Activated CD8-positive, alpha-beta memory T cell treated with anti-CD3 and anti-CD28 coated beads for 24 hours (primary cell): ENCODE measurements around the gene ARFGEF3.
A peak's percentile ranks its signal among the peaks of the same experiment; 100 is the strongest.
"Not testable (repeated sequence)": the region's sequence is repeated elsewhere in the genome, so short reads cannot be mapped to it uniquely, and the experiment has no call there.

Experiments
- DNase-seq: peaks from one replicate; pipeline ENCODE4 v3.0.0-alpha.2; 2020

ARFGEF3 gene

DNA sequence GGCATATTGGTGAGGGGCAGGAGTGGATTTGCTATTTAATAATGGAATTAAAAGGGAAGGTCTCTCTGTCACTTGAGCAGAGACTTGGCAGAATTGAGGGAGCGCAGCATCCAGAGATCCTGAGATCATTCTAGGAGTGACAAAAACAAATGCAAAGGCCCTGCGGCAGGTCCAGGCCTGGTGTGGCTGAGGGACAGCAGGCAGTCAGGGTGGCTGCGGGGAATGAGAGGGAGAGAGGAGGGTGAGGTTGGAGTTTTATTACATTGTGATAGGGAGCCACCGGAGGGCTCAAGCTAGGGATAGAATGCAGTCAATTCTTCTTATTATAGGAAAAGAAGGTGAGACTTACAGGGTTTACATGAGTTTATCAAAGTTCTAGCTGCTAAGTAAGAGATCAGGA, 116.1 kb downstream of the ARFGEF3 start:
- no peak for DNase-seq

DNA sequence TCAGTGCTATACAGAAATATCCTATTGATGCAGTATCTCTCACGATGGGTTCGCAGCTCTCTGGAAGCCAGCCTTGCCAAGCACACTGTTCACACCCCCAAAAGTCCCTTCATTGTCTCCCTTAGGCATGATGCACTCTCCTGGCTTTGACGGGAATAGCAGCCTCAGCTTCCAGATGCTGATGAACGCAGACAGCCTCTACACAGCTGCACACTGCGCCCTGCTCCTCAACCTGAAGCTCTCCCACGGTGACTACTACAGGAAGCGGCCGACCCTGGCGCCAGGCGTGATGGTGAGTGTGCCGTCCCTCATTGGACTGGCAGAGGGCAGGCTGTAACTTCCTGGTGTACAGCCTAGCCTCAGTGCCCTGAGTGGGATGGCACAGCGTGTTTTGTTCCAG, 116.6 kb downstream of the ARFGEF3 start:
- no peak for DNase-seq

DNA sequence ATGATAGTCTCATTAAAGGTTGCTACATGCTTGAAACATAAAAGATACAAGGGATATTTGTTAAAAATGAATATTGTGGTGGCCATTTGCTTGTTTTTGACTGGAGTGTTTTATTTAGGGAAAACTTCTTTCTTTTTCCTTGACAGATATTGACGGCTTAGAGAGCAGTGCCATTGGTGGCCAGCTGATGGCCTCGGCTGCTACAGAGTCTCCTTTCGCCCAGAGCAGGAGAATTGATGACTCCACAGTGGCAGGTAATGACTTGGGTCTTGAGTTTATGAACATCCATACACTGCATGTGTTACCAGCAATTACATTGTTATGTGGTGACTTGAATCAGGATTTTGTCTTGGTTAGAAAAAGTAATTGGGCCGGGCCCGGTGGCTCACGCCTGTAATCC, 124.1 kb downstream of the ARFGEF3 start:
- no peak for DNase-seq

DNA sequence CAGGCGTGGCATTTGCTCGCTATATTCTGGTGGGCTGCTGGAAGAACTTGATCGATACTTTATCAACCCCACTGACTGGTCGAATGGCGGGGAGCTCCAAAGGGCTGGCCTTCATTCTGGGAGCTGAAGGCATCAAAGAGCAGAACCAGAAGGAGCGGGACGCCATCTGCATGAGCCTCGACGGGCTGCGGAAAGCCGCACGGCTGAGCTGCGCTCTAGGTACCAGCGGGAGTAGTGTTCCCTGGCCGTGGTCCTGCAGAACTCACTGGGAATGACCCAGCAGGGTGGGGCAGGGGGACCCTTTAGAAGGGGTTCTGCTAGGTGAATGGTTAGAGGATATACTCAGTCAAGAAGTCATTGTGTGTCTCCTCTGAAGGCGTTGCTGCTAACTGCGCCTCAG, 125.0 kb downstream of the ARFGEF3 start:
- DNase-seq: no peak

DNA sequence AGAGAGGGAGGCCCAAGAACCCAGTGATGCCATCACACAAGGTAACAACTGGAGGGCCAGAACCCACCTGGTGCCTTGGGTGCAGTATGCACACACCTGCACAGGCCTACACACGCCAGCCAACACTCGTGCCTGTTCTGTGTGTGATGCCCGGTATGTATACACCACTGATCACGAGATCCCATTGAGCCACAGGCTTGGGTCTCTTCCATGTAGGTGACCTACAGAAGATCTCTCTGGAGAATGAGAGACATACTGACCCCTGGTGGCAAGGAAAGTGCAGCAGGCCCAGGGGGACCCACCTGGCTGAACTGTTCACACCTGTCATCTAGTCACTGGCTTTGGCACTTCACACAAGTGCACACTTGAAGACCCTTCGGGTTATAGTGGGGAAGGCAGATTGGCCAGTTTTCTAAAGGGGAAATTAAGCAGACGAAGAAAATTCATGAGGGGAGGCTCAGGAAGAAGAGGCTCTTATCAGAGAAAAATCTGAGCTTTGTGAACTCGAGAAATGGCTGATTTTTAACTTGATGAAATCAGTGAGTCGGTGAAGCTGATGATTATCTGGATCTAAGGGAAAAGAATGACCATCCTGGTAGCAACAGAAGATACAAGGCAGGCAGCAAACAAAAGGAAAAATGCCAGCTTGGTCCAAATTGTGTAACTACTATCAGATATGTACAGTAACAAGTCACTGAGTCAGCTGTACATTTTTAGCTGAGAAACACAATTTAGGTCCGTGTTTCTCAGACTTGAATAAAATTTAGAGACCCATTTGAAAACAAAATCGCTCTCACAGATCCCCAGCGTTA, 125.6 kb downstream of the ARFGEF3 start:
- DNase-seq: peak; percentile 70

DNA sequence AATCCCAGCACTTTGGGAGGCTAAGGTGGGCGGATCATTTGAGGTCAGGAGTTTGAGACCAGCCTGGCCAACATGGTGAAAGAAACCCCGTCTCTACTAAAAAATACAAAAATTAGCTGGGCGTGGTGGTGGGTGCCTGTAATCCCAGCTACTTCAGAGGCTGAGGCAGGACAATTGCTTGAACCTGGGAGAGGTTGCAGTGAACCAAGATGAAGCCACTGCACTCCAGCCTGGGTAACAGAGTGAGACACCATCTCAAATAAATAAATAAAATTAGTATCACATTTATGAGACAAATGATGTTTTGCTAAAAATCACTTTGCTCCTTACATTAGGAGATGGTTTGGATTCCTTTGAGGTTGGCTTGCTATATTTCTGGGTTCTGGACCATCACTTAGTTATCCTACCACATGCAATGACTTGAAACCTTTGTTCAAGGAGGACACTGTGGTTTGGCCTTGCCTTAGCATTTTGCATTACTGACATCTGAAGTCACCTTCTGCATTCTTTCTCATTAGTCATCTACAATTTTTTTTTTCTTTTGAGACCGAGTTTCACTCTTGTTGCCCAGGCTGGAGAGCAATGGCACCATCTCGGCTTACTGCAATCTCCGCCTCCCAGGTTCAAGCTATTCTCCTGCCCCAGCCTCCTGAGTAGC, 126.8 kb downstream of the ARFGEF3 start:
- not testable (repeated sequence) for DNase-seq

DNA sequence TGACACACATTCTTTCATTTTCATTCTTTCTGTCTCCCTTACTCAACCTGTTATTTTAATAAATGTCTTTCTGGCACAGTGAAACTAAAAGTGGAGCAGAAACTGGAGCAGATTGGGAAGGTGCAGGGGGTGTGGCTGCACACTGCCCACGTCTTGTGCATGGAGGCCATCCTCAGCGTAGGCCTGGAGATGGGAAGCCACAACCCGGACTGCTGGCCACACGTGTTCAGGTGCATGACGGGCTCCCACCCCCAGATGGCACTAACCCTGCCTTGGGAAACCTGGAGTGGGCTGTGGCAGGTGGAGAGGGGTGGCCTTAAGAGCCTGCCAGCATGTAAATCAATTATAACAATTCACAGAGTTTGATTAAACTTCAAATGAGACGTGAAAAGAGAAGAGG, 128.0 kb downstream of the ARFGEF3 start:
- DNase-seq: no peak

DNA sequence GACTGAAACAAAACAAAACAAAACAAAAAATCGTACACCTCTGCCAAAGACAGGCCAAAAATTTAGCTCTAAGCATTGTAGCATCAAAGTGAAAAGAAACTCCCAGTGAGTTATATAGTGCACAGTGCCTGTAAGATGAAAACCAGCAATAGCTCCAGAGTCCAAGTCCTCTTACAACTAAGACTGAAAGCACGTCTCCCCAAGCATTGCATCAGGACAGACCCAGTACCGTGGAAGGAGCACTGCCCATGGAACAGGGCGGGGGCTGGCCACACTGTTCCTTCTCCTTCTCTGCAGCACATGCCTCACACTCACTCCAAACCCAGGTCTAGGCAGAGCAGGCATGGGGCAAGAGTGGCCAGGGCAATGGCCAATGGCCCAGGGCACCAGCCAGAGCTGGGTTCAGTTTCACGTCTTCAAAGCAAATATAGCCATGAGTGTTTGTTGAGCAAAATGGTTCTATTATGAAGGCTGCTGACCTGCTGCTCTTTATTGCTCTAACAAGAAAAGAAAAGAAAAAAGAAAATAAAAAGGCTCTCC, 128.8 kb downstream of the ARFGEF3 start:
- DNase-seq: no peak

DNA sequence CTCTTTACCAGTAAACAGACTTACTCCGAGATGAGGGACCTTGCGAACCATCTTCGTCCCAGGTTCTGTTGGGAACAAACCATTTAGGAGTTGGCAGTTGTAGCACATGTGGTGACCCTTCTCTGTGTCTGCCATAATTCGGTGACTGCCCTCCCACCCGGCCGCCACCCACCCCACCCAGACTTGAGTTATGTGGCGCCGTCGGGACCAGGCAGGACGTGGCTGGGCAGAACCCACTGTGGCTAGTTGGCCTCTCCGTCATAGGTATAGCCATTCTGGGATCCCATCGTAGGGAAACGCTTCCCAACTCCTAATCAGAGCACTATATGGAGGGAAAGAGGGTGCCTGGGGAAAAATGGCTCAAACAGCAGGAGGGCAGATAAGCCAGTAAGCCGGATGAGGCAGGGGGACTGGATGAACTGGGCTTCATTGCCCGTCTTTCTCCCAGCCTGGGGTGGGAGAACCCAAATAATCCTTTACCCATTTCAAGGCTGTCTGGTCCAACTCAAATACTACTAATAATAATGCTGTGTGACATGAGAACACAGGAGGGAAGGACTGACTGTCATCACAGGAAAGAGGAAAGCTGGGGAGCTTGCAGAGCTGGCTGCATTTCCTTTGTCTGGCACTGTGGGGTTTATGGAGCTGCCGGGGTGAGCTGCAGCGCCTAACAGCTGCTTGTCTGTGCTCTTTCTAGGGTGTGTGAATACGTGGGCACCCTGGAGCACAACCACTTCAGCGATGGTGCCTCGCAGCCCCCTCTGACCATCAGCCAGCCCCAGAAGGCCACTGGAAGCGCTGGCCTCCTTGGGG, 129.5 kb downstream of the ARFGEF3 start:
- DNase-seq: no peak

DNA sequence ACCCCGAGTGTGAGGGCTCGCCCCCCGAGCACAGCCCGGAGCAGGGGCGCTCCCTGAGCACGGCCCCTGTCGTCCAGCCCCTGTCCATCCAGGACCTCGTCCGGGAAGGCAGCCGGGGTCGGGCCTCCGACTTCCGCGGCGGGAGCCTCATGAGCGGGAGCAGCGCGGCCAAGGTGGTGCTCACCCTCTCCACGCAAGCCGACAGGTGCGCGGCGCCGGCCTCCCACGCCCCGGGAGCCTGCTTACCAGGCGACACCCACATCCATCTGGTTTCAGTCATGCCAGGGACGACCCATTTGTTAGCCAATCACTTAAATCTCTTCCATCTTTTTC, 130.1 kb downstream of the ARFGEF3 start:
- DNase-seq: no peak

DNA sequence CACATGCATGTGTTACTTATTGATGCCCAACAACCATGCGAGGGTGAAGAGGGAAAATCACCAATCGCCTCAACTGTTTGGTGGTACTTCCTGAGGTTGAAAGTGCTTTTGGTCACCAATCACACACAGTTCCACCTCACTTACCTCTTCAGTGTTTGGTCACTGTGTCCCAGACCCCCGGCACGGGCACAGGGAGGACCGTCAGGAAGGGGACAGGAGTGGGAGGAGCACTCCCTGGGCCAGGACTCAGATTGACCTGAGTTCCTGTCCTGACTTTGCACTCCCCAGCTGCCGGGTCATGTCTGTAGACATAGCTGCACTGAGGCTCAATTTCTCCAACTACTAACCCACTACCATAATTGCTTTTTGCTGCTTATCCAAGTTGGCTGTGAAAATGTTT, 130.7 kb downstream of the ARFGEF3 start:
- no peak for DNase-seq

DNA sequence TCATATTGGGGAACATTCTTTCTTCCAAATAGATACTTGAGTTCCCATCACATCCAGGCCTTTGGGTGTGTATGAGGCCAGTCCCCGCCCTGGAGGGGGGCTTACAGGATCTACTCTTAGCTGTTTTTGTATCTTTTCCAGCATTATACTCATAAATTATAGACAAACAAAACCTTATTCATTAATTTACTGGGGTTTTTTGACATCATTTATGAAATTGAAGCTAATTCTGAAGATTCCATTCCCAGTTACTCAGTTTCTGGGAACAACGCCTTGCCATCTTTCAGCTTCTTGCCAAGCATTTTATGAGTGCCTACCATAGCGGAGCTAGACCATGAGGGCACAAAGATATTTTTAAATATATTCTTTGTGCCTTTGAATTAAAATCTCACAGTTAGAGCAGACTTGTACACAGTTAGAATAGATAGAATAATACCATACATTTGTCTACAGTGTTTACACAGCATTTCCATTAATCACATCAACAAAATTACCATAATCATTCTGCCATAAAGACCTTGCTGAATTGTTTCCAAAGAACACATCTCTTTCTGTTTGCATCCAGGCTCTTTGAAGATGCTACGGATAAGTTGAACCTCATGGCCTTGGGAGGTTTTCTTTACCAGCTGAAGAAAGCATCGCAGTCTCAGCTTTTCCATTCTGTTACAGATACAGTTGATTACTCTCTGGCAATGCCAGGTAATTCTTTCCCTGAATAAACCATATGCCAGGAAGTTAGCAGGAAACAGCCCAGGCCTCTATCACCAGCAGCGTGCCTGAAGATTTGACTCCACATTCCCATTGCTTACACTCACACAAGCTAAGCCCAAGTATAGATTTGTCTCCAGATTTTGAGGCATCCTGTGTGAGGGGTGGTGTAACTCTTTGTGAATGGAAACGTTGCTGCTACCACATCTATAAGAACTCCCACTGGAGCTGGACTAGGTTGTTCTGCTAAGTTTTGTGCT, 132.0 kb downstream of the ARFGEF3 start:
- no peak for DNase-seq

DNA sequence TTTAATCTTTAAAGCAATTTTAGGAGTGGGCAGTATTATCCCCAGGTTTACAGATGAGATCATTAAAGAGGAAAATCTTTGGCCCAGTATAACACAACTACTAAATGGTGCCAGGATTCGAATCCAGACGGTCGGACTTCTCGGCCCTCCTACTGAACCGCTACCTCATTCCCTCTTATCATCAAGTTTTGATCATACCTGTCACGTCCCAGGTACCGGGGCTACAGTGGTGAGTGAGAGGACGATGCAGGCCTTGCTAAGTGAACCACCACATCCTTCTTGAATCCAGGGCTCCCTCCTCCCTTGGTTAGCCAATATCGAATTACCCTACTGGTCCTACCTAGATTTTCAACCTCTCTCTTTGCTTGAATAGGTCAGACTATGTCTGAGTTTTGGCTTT, 134.6 kb downstream of the ARFGEF3 start:
- DNase-seq: no peak

DNA sequence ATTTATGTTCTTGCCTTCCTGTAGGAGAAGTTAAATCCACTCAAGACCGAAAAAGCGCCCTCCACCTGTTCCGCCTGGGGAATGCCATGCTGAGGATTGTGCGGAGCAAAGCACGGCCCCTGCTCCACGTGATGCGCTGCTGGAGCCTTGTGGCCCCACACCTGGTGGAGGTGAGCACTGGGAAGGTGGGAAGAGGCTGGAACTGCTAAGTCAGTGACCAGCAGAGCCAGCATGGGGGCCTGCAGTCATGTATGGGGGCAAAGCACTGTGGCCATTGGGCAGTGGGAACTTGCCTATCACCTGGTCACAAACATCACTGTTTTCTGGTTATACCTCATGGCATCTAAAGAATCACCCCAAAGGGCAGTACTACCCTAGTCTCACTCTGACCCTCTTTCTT, 135.0 kb downstream of the ARFGEF3 start:
- no peak for DNase-seq

DNA sequence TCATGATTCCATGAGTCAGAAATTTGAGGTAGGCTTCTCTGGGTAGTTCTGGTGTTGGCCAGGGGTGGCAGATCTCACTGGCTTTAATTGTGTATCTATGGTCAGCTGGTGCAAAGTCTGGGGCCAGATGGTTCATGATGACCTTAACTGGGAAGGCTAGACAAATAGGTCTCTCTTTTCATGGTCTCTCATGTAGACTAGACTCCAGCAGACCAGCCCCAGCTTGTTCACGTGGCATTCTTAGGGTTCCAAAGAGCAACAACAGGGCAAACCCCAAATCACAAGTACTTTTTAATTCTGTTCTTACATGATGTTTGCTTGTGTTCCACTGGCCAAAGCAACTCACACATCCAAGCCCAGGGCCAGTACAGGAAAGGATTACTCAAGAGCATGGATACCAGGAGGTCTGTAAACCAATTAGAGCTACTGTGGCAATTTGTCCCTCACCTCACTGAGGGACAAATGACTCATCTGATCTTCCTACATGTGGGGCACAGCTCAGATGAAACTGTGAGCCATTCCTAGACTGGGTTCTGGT, 136.1 kb downstream of the ARFGEF3 start:
- DNase-seq: no peak

DNA sequence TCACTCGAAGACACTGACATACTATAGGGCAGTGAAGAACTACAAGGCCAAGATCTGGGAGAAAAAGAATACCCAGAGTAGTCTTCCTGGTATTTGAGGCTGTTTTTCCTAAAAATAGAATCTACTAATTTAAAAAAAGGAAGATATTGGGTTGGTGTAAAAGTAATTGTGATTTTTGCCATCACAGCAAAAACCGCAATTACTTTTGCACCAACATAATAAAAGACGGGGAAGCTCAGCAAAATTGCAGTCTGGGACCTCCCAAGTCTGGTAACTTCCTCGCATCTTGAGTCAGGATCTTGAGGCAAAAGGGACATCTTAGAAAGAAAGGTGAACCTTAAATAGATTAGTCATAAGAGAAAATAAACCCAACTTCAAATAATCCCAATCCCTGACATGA, 138.7 kb downstream of the ARFGEF3 start:
- DNase-seq: no peak

DNA sequence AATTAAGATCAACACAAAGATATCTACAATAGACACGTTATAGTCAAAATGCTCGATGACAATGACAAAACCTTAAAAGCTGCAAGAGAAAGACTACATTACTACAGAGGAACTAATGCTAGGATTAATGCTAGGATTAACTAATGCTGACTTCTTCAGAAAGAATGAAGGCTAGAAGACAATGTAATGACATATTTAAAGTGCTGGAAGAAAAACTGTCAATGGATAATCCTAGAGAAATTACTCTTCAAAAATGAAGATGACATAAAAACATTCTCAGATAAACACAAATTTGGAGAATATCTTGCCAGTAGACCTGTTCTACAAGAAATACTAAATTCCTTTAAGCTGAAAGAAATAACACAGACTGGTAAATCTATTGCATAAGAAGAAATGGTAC, 140.8 kb downstream of the ARFGEF3 start:
- DNase-seq: no peak

DNA sequence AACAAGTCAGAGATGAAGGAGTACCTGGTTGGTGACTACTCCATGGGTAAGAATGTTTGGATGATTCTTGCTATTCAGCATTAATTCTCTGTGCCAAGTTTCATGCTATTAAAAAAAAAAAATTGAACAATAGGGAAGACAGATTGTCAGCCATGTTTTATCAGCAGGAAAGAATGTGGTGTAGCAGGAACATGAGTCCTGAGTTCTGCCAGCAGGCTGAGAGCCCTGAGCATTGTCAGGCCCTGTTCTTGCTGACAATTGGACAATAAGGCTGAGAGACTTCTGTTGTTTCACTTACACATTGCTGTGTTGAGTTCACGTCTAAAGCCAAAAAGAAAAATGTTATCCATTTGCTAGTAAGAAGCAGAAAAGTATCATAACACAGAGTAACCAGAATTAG, 145.6 kb downstream of the ARFGEF3 start:
- DNase-seq: no peak

DNA sequence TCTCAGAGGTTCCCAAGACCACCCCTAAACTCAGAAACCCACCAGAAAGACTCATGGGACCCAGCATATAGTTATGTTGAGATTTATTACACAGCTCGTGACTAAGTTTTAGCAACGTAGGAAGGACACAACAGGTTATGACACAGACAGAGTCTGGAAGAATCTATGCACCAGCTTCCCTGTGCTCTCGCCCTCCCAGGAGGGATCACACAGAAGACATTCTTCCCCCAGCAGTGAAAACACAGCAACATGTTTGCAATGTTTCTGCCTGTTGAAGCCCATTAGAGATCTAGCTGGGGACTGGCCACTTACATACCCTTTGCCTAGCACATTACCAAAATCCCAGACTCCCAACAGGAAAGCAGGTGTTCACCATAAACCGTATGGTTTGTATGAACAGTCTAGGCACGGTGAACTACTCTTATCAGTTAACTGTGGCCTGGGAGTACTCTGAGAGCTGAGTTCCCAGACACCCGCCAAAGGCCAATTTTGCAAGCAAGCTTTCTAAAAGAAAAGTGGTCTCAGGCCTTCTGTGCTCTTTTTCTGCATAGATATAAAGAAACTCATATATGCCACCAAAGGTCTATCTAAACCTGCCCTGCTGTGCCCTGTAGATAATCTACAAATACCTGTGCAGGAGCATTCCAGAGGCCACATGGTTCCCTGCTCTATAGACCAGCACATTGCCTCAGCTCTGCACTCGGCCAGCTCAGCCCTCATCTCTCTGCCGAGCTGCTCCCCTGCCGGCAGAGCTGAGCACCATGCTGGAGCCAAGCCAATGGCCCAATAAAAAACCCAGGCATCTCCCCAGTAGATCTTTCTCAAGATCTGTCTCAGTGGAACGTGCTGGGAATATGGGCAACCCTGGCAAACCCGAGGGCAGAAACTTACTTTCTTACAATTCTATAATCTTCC, 146.3 kb downstream of the ARFGEF3 start:
- no peak for DNase-seq

DNA sequence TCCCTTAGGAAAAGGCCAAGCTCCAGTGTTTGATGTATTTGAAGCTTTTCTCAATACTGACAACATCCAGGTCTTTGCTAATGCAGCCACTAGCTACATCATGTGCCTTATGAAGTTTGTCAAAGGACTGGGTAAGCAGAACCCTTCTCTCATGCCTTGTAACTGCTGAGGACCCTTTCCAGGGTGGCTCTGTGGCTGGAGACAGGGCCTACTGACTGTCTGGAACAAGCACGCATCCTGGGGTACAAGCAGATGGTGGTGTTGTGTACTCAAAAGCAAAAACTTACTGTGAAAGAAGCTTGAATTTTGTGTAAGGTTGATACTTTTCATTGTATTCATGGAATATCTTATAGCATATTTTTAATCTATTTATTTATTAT, 147.0 kb downstream of the ARFGEF3 start:
- no peak for DNase-seq

DNA sequence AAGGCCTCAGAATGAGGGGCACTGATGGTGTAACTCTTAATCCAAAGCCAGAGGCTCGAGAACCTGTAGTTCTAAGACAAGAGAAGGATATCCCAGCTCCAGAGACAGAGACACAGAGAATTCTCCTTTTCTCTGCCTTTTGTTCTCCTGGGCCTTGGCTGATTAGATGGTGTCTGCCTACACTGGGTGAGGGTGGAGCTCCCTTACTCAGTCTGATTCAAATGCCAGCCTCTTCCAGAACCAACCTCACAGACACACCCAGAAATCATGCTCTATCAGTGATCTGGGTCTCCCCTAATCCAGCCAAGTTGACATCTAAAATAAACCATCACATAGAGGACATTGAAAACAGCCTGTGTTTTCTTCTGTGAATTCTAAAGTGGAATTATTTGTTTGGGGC, 148.0 kb downstream of the ARFGEF3 start:
- DNase-seq: no peak
